NOMO-1 (cell line): ENCODE measurements around the gene NGEF.
"Not testable (repeated sequence)": the region's sequence is repeated elsewhere in the genome, so short reads cannot be mapped to it uniquely, and the experiment has no call there.

Source experiments
- DNase-seq, 2 experiments: peaks; one replicate each; lab custom pipeline; 2025; ENCODE audit not compliant: unreplicated experiment in 2 of 2; lab: John Stamatoyannopoulos, UW

The NGEF gene

DNA sequence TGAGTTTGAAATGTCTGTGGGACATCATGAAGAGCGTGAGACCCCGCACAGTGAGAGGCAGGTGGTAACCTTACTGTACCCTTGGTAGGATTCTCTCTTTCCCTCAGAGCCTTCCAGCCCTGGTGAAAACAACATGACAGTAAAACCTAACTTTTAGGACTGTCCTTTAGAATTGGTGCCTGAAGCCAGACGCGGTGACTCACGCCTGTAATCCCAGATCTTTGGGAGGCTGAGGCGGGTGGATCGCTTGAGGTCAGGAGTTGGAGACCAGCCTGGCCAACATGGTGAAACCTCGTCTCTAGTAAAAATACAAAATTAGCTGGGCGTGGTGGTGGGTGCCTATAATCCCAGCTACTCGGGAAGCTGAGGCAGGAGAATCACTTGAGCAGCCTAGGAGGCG, 161.0 kb downstream of the NGEF start:
- DNase-seq, result not testable (repeated sequence)

GRCh38 chr2:232850039-232850438, 163.0 kb downstream of the NGEF start:
- DNase-seq, result no peak

DNA sequence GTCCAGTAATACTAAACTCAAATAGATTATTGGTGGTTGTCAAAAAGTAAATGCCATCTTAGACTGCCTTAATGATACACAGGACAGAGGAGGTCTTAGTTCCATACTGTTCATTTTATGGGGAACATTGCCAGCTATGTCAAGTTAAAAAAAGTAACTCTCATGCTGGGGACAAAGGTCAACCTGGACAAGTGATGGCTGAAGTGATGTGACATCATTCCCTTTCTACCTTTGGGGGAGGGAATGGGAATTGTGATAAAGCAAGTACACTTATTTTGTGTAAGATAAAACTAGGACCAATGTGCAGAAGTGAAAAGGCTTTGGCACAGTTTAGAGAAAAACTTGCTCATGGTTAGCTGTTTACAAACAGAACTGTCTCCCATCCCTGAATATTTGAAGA, 167.0 kb downstream of the NGEF start:
- no peak for DNase-seq

DNA sequence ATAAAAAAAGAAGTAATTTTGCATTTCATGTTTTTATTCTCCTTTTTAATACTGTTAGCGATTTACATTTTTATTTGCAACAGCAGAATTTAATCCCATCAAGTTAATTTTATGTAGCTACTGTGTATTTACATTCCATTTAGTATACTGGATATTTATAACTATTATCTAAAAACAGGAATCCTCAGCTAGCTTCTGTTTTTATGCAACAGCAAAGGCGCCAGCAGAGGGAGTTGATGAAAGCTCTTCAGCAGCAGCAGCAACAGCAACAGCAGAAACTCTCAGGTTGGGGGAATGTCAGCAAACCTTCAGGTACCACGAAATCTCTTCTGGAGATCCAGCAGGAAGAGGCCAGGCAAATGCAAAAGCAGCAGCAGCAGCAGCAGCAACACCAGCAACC, 169.2 kb downstream of the NGEF start:
- no peak for DNase-seq

- DNase-seq, result no peak
These were observed 170.4 kb downstream of the NGEF start for GRCh38 chr2:232842689-232843088.

GRCh38 chr2:232839411-232840079, 173.5 kb downstream of the NGEF start:
- DNase-seq, result peak; percentile 89 to 91

DNA sequence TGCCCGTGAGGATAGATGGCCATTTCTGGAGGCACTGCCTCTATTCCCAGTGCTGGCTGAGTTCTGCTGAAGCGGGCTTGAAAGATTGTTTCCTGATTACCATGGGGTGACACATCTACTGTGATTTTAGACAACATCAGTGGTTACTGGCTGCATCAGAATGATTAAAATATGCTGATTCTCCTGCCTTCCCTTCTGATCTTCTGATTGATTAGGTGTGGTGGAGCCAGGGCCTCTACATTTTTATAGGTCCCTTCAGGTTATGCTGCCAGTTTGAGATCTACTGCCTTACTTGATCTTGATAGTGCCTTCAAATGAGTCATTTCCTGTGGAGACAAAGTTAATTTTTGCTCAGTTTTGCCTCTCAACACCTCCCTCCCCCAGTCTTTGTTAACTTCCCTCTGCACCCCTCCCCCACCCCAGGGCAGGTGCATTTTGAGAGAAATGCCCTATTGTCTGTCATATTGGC, 174.6 kb downstream of the NGEF start:
- DNase-seq, result peak; percentile 70 to 75

DNA sequence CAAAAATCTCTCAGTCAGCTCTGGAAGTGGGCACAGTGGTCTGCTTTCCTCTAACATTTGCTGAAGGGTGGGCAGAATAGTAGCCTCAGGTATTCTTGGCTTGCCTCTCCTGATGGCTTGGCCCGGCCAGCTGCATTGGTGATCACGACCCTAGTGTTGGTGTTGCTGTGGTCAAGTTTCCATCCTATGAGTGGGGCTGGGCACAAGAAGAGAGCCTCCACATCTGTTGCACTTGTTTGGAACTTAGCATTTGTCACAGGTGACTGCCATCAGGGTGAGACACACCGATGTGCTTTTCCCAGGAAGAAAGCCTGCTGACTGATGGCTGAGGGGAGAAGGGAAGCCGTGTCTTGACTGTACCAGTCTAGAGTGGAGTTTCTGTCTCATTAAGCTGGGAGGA, 176.1 kb downstream of the NGEF start:
- no peak for DNase-seq

DNA sequence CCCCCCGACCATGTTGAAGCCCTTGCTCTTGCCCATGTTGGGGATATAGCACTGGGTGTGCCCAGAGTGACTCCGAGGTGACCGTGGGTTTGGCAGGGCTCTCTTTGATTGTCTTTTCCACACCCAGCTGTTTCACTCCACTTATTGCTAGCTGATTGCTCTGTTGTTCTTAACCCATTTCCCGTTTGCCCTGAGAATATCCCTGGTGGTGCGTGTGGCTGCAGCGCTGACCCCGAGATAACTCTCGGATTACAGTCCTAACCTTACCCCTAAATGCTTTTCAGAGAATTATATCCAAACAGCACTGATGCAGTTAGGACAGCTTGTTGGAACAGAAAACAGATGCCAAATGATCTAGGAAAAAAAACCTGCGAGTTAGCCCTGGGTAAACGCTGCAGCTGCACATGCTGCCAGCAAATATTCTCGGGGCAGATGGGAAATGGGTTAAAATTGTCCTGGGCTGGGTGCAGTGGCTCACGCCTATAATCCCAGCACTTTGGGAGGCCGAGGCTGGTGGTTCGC, 177.3 kb downstream of the NGEF start:
- DNase-seq, result no peak

DNA sequence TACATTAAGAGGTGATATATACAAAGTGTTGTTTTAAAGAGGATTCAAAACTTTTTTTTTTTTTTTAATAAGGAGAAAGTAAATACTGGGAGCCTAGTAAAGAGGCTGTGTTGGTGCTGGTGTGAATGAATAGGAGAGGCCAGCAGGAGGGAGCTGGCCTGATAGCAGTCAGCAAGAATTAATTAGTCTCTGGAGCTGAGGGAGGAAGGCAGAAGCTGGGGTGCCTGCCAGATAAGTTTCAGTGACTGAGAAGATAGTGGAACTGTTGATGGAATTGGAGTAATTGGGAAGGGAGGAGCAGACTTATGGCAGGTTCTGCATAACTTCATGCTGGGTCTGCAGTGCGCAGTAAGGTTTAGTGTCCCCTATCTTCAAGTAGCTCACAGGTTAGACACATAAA, 179.2 kb downstream of the NGEF start:
- no peak for DNase-seq

- DNase-seq, result no peak
These were observed 181.6 kb downstream of the NGEF start for GRCh38 chr2:232831496-232831895.

DNA sequence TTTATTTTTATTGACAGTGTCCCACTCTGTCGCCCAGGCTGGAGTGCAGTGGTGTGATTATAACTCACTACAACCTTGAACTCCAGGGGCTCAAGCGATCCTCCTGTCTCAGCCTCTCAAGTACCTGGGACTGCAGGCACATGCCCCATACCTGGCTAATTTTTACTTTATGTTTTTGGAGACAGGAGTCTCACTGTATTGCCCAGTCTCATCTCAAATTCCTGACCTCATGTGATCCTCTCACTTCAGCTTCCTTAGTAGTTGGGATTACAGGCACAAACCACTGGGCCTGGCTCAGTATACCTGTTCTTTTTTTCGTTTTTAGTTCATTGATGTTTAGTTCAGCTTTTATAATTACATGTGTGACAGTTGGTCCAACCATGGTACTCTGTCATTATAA, 183.1 kb downstream of the NGEF start:
- no peak for DNase-seq
